CD4-positive, alpha-beta T cell (primary cell): Measurements from ENCODE around the gene BLTP2. TPM values are rescaled to one million over a fixed set of nuclear protein-coding genes. Genes with fewer than 3 reads are reported as not detected.

Experiments used
- ATAC-seq: fragments of 200-7000 bp; cut with Tn5 transposase; one replicate; pipeline ENCODE4 v1.10.0; 2022; ENCODE audit warnings: mild to moderate bottlenecking; ENCODE audit not compliant: poor library complexity
- CTCF ChIA-PET: fragments of 350-600 bp; sonication (Branson Sonifier 250); formaldehyde crosslinking; loops from one replicate; lab custom pipeline; 2021; ENCODE audit warnings: antibody characterized with exemption, inconsistent platforms; lab: Charles Lee
- POLR2A ChIA-PET: fragments of 350-600 bp; sonication (Branson Sonifier 250); formaldehyde crosslinking; loops from one replicate; lab custom pipeline; 2021; ENCODE audit warnings: antibody characterized with exemption, inconsistent platforms; lab: Charles Lee
- DNase-seq, 14 experiments: peaks; one replicate each; pipeline ENCODE4 v3.0.0-alpha.2; 2013 to 2020; ENCODE audit warnings: mixed read lengths in 2 of 14
- H3K27ac ChIP-seq, 2 donors: one replicate each; pipeline versions ENCODE4 v1.5.1 to v1.7.0; 2013; ENCODE audit warnings: low read length in 2 of 2, low read depth in 1 of 2, mild to moderate bottlenecking in 1 of 2
- H3K27me3 ChIP-seq, 2 experiments: 1 replicate in 1 of 2; 2 replicates in 1 of 2; pipeline versions ENCODE4 v1.6.1 to v1.7.0; 2013; ENCODE audit warnings: low read length in 2 of 2, control low read depth in 1 of 2, mild to moderate bottlenecking in 1 of 2, moderate library complexity in 1 of 2; ENCODE audit not compliant: insufficient read depth in 2 of 2, control insufficient read depth in 1 of 2
- H3K36me3 ChIP-seq: one replicate; pipeline ENCODE4 v1.6.1; 2013; ENCODE audit warnings: low read length, control low read depth; ENCODE audit not compliant: insufficient read depth
- H3K4me1 ChIP-seq: one replicate; pipeline ENCODE4 v1.6.1; 2013; ENCODE audit warnings: low read length, control low read depth; ENCODE audit not compliant: insufficient read depth
- H3K4me3 ChIP-seq: one replicate; pipeline ENCODE4 v1.5.1; 2013; ENCODE audit warnings: mild to moderate bottlenecking, low read length, moderate library complexity
- H3K9me3 ChIP-seq, 2 experiments: 1 replicate in 1 of 2; 2 replicates in 1 of 2; pipeline versions ENCODE4 v1.6.1 to v1.7.0; 2013; ENCODE audit warnings: low read length in 2 of 2, mild to moderate bottlenecking in 2 of 2, control low read depth in 1 of 2, moderate library complexity in 1 of 2; ENCODE audit not compliant: control insufficient read depth in 1 of 2, insufficient read depth in 1 of 2
- H3K27ac Mint-ChIP-seq: one replicate; pipeline ENCODE4 v1.8.0; 2020; ENCODE audit warnings: mixed read lengths
- H3K27me3 Mint-ChIP-seq: one replicate; pipeline ENCODE4 v1.8.0; 2021; ENCODE audit warnings: mixed read lengths
- H3K36me3 Mint-ChIP-seq: one replicate; pipeline ENCODE4 v1.8.0; 2021; ENCODE audit warnings: low read depth, mixed read lengths
- H3K4me1 Mint-ChIP-seq: one replicate; pipeline ENCODE4 v1.8.0; 2021; ENCODE audit warnings: low read depth, mixed read lengths
- H3K4me3 Mint-ChIP-seq: one replicate; pipeline ENCODE4 v1.8.0; 2020; ENCODE audit warnings: mild to moderate bottlenecking, mixed read lengths
- H3K9me3 Mint-ChIP-seq: one replicate; pipeline ENCODE4 v1.8.0; 2020; ENCODE audit warnings: mixed read lengths
- CTCF ChIP-seq: fragments of 200-600 bp; IDR thresholded peaks from one replicate; pipeline ENCODE4 v1.8.0; 2022; ENCODE audit warnings: antibody characterized with exemption, mild to moderate bottlenecking
- intact Hi-C, 2 experiments: fragments of 100-400 bp; cut with DNase I in 1 of 2; cut with micrococcal nuclease in 1 of 2; formaldehyde crosslinking; loops; one replicate each; pipeline versions ENCODE4 v1.15.1 to v1.9.0; 2023 to 2025; cut with DNase I, micrococcal nuclease
- total RNA-seq, 174 experiments: library from RNA in 2 of 174; stranded (reverse) in 2 of 174; gene quantifications; one replicate each; pipeline ENCODE4 v1.2.3 and lab custom pipeline; 2021 to 2026

The BLTP2 gene
- total RNA-seq, 2 experiments from 2014 or later: 120 to 124 TPM

- POLR2A ChIA-PET: interaction anchor here (0.6 to 8.1 kb wide), 11 partner anchors 12 to 1458 kb away, joined by 3 to 115 read pairs (median 5); partner anchors contain the start of genes PHF12, PROCA1, RPL23A and SDF2
- no peak for ATAC-seq
- H3K36me3 Mint-ChIP-seq: peaks cover 76% of the 10 kb centered on the region
These were observed 1.2 kb upstream of the BLTP2 start for GRCh38 chr17:28646039-28646754.

GRCh38 chr17:28645576-28645939, 600 bp upstream of the BLTP2 start:
- intact Hi-C loops: loop anchor here (2.0 to 10.0 kb wide), 7 partner anchors 47 to 472 kb away; partner anchors contain the start of genes PROCA1 (in 2 of the 2), IFT20 (in 1 of the 2), NEK8 (in 1 of the 2) and PHF12 (in 1 of the 2)
- Mint-ChIP-seq H3K4me1 (peaks cover 38% of the 10 kb centered on the region), H3K36me3 (peaks cover 78% of the 10 kb centered on the region), H3K9me3 (no peaks in the 10 kb centered on the region), H3K27ac (peak overlapping the region; percentile 96), H3K27me3 (no peaks in the 10 kb centered on the region), H3K4me3 (peak overlapping the region; percentile 93)
- DNase-seq (no peak), ATAC-seq (no peak)
- Histone ChIP-seq H3K27ac (peak overlapping the region; percentile 76 to 96), H3K4me3 (peak overlapping the region; percentile 83), H3K9me3 (no peaks in the 10 kb centered on the region), H3K27me3 (no peaks in the 10 kb centered on the region), H3K4me1 (peaks cover 50% of the 10 kb centered on the region), H3K36me3 (peaks cover 41% of the 10 kb centered on the region)
- no peak for TF ChIP-seq CTCF
- CTCF ChIA-PET: interaction anchor here (0.9 to 3.7 kb wide), 7 partner anchors 16 to 478 kb away, joined by 3 to 27 read pairs (median 10); partner anchors contain the start of genes RPL23A, SDF2 and SUPT6H
- POLR2A ChIA-PET: interaction anchor here (0.6 to 8.1 kb wide), 18 partner anchors 10 to 649 kb away, joined by 3 to 115 read pairs (median 6); partner anchors contain the start of genes ALDOC, IFT20, NEK8 and NUFIP2

More at GRCh38 chr17:28646039-28646754, 1.2 kb upstream of the BLTP2 start:
- no peaks in the 10 kb centered on the region for H3K27me3 Mint-ChIP-seq
- H3K9me3 Mint-ChIP-seq: no peaks in the 10 kb centered on the region
- Histone ChIP-seq H3K4me1 (peaks cover 50% of the 10 kb centered on the region), H3K4me3 (no peak overlapping the region), H3K27ac (peak overlapping the region; percentile 76 to 96), H3K9me3 (no peaks in the 10 kb centered on the region), H3K27me3 (no peaks in the 10 kb centered on the region), H3K36me3 (peaks cover 41% of the 10 kb centered on the region)
- intact Hi-C loops: loop anchor here (1.0 to 10.0 kb wide), 7 partner anchors 66 to 471 kb away; partner anchors contain the start of genes PROCA1 (in 2 of the 2), IFT20 (in 1 of the 2), NEK8 (in 1 of the 2) and PHF12 (in 1 of the 2)
- peak overlapping the region; percentile 93 for H3K4me3 Mint-ChIP-seq
- H3K27ac Mint-ChIP-seq: peak overlapping the region; percentile 96
- CTCF ChIA-PET: interaction anchor here (0.8 to 3.7 kb wide), 12 partner anchors 11 to 471 kb away, joined by 3 to 34 read pairs (median 10); partner anchors contain the start of genes PROCA1, RPL23A, SDF2 and SUPT6H
- DNase-seq: peak in 4 of 14 experiments; percentile 9 to 43 (median 26)
- TF ChIP-seq CTCF: no peak
- peaks cover 38% of the 10 kb centered on the region for H3K4me1 Mint-ChIP-seq

- peak overlapping the region; percentile 60 to 76 for H3K27ac ChIP-seq
- TF ChIP-seq CTCF: no peak
- H3K36me3 ChIP-seq: peaks cover 52% of the 10 kb centered on the region
- H3K4me3 ChIP-seq: peak overlapping the region; percentile 94
- DNase-seq: peak in 7 of 14 experiments; percentile 12 to 54 (median 32)
- Mint-ChIP-seq H3K9me3 (no peaks in the 10 kb centered on the region), H3K27me3 (no peaks in the 10 kb centered on the region), H3K4me3 (peak overlapping the region; percentile 93), H3K4me1 (peaks cover 45% of the 10 kb centered on the region), H3K27ac (peak overlapping the region; percentile 96), H3K36me3 (peaks cover 83% of the 10 kb centered on the region)
- no peaks in the 10 kb centered on the region for H3K27me3 ChIP-seq
- CTCF ChIA-PET: interaction anchor here (0.9 to 3.7 kb wide), 6 partner anchors 10 to 480 kb away, joined by 3 to 27 read pairs (median 3); partner anchors contain the start of genes ALDOC, NEK8, SDF2 and SUPT6H
- peaks cover 50% of the 10 kb centered on the region for H3K4me1 ChIP-seq
- no peak for ATAC-seq
- POLR2A ChIA-PET: interaction anchor here (0.6 to 8.1 kb wide), 15 partner anchors 18 to 604 kb away, joined by 3 to 115 read pairs (median 8); partner anchors contain the start of genes ALDOC, NEK8, PHF12 and PIGS
- H3K9me3 ChIP-seq: no peaks in the 10 kb centered on the region
- intact Hi-C loops: loop anchor here in 1 of 2 experiments (2.0 to 10.0 kb wide), 3 partner anchors 45 to 309 kb away; partner anchors contain the start of genes ALDOC, IFT20, SPAG5 and TNFAIP1
These were observed 773 bp downstream of the BLTP2 start for GRCh38 chr17:28643983-28644786.
